Right lobe of liver (tissue), 4 donors: ENCODE results near the gene CAPN14.

Experiments
- CTCF ChIP-seq, 4 donors: fragments of 200-600 bp in 3 of 4; fragments of 450-650 bp in 1 of 4; IDR thresholded peaks; one replicate each; pipeline versions ENCODE4 v1.5.1 to v1.8.0; 2016 to 2022; ENCODE audit warnings: antibody characterized with exemption in 4 of 4, mild to moderate bottlenecking in 2 of 4
- POLR2A ChIP-seq: fragments of 450-650 bp; IDR thresholded peaks from one replicate; pipeline ENCODE4 v1.6.1; 2017; ENCODE audit warnings: antibody characterized with exemption, mild to moderate bottlenecking
- donor health status: DM: no; HTN: no; CAD: no.
- donor health status: DM: no; HTN: no; CAD: no.
- donor health status: DM: no; HTN: yes; CAD: no.

GRCh38 chr2:31230751-31231150, 13.4 kb upstream of the CAPN14 start:
- TF ChIP-seq CTCF (IDR thresholded peaks at IDR 0.05) (no peak), POLR2A (no peak)
